Esophagus (tissue), 2 donors: ENCODE data around the gene KLHL24. TPM values are rescaled to one million over a fixed set of nuclear protein-coding genes. Genes with fewer than 3 reads are reported as not detected.
"Not testable (repeated sequence)": the region's sequence is repeated elsewhere in the genome, so short reads cannot be mapped to it uniquely, and the experiment has no call there.

Source experiments
- H3K27ac ChIP-seq, 2 donors: one replicate each; pipeline ENCODE4 v1.5.1; 2013; ENCODE audit warnings: low read depth in 2 of 2, mild to moderate bottlenecking in 2 of 2, inconsistent platforms in 1 of 2, low read length in 1 of 2, moderate library complexity in 1 of 2
- H3K27me3 ChIP-seq, 2 donors: one replicate each; pipeline ENCODE4 v1.6.1; 2013; ENCODE audit warnings: low read length in 2 of 2, control low read depth in 1 of 2, mild to moderate bottlenecking in 1 of 2; ENCODE audit not compliant: insufficient read depth in 2 of 2, control insufficient read depth in 1 of 2
- H3K36me3 ChIP-seq, 2 donors: one replicate each; pipeline ENCODE4 v1.6.1; 2013; ENCODE audit warnings: low read length in 1 of 2; ENCODE audit not compliant: control insufficient read depth in 2 of 2, insufficient read depth in 2 of 2
- H3K4me1 ChIP-seq, 2 donors: one replicate each; pipeline ENCODE4 v1.6.1; 2013; ENCODE audit warnings: low read length in 1 of 2; ENCODE audit not compliant: control insufficient read depth in 2 of 2, insufficient read depth in 2 of 2
- H3K4me3 ChIP-seq, 2 donors: one replicate each; pipeline ENCODE4 v1.5.1; 2013; ENCODE audit warnings: low read length in 2 of 2, mild to moderate bottlenecking in 2 of 2, low read depth in 1 of 2, moderate library complexity in 1 of 2
- H3K9me3 ChIP-seq, 2 donors: one replicate each; pipeline ENCODE4 v1.6.1; 2013; ENCODE audit warnings: mild to moderate bottlenecking in 2 of 2, low read depth in 1 of 2, low read length in 1 of 2, moderate library complexity in 1 of 2; ENCODE audit not compliant: control insufficient read depth in 2 of 2, insufficient read depth in 1 of 2
- WGBS, 2 donors: extraction: QIAGEN DNeasy Blood & Tissue Kit; methylation state at CpG; one replicate each; pipeline ENCODE4 v1.1.7; 2013; 5-methylcytosine and 5-hydroxymethylcytosine counted together
- polyA plus RNA-seq, 2 donors: library from polyadenylated mRNA; stranded (reverse); fragments of 200-250 nt; gene quantifications; one replicate each; pipeline ENCODE4 v1.2.3, GENCODE V29; 2013
- donor health status: healthy with polysubstance abuse.
- donor health status: Bipolar disorder and iron deficiency.

Gene KLHL24
- polyA plus RNA-seq, 2 donors = 4.3 to 5.1 TPM

DNA sequence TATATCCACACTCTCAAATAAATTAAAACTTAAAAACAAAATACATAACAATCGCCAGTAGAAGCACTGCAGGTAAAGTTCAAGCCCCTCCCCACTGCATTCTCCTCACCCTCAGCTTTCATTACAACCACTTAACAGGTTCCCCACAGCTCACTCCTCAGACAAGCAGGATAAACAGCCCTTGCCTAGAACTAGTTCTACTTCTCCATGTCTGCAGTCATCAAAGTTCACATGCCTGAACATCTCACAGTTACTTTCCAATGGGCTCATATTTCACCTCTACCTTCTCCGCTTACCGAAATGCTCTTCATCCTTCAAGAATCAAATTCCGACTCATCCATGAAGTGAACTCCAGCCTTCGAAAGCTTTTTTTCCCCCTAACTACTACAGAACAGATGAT, 66.3 kb downstream of the KLHL24 start:
- 91 to 93% methylated on average over 5 of the region's 5 CpGs for WGBS, 2 donors
- Histone ChIP-seq H3K4me1 (peaks cover 0 to 2% of the 10 kb centered on the region in 2 donors), H3K4me3 (no peak overlapping the region), H3K9me3 (no peaks in the 10 kb centered on the region), H3K36me3 (no peaks in the 10 kb centered on the region), H3K27ac (no peak overlapping the region), H3K27me3 (no peaks in the 10 kb centered on the region)

- H3K4me1 ChIP-seq, H3K27ac ChIP-seq, H3K27me3 ChIP-seq, H3K36me3 ChIP-seq, H3K9me3 ChIP-seq, H3K4me3 ChIP-seq: not testable (repeated sequence)
- WGBS, 2 donors = 91 to 93% methylated on average over 6 of the region's 6 CpGs
Observed at GRCh38 chr3:183703892-183704291, 68.5 kb downstream of the KLHL24 start.

- Histone ChIP-seq H3K4me3 (no peak overlapping the region), H3K27ac (no peak overlapping the region), H3K27me3 (no peaks in the 10 kb centered on the region), H3K36me3 (no peaks in the 10 kb centered on the region), H3K9me3 (no peaks in the 10 kb centered on the region), H3K4me1 (no peaks in the 10 kb centered on the region)
Observed at GRCh38 chr3:183710231-183710630, 74.8 kb downstream of the KLHL24 start.

DNA sequence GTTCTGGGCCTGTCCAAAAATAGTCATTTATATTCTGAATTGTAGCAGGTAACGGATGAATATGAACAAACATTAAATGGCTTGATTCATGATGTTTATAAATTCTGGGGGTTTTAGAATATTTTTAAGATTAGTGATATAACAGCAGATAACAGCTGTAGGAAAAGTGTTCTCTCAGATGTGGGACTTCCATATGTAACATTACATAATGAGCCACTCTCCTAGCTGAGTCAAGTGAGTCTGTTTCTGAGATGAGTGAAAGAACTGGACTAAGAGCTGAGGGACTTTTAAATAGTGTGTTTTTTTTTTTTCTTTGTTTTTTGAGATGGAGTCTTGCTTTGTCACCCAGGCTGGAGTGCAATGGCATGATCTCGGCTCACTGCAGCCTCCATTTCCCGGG, 76.1 kb downstream of the KLHL24 start:
- H3K27me3 ChIP-seq = no peaks in the 10 kb centered on the region
- 95 to 96% methylated on average over 3 of the region's 3 CpGs for WGBS, 2 donors
- H3K9me3 ChIP-seq = no peaks in the 10 kb centered on the region

DNA sequence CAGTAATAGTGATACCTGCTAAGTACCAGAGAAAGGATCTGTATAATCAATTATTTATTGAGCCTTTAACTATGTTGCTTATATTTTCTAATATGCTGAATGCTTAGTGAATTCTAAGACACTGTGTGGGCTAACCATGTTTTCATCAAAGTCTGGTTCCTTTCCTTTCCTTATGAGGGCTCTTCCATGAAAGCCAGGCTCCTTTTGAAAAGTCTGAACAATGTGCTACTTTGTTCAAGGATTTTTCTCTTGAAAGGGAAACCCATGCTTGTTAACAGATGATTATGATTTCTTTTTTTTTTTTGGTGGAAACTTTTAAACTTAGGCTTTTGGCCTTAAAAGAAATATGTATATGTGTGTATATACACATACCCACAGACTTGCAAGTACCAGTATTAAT, 79.2 kb downstream of the KLHL24 start:
- Histone ChIP-seq H3K27me3 (no peaks in the 10 kb centered on the region), H3K27ac (no peak overlapping the region), H3K36me3 (peaks cover 0 to 4% of the 10 kb centered on the region in 2 donors), H3K9me3 (no peaks in the 10 kb centered on the region), H3K4me3 (no peak overlapping the region), H3K4me1 (no peaks in the 10 kb centered on the region)

More for the DNA sequence above, 76.1 kb downstream of the KLHL24 start:
- H3K36me3 ChIP-seq = no peaks in the 10 kb centered on the region
- no peaks in the 10 kb centered on the region for H3K4me1 ChIP-seq
- no peak overlapping the region for H3K27ac ChIP-seq
- H3K4me3 ChIP-seq = no peak overlapping the region

GRCh38 chr3:183718012-183718411, 82.6 kb downstream of the KLHL24 start:
- 85 to 87% methylated on average over 3 of the region's 3 CpGs for WGBS, 2 donors
- no peaks in the 10 kb centered on the region for H3K9me3 ChIP-seq
- no peaks in the 10 kb centered on the region for H3K27me3 ChIP-seq
- H3K4me1 ChIP-seq = no peaks in the 10 kb centered on the region
- peaks cover 2 to 4% of the 10 kb centered on the region in 2 donors for H3K36me3 ChIP-seq
- H3K4me3 ChIP-seq = no peak overlapping the region
- H3K27ac ChIP-seq = no peak overlapping the region

DNA sequence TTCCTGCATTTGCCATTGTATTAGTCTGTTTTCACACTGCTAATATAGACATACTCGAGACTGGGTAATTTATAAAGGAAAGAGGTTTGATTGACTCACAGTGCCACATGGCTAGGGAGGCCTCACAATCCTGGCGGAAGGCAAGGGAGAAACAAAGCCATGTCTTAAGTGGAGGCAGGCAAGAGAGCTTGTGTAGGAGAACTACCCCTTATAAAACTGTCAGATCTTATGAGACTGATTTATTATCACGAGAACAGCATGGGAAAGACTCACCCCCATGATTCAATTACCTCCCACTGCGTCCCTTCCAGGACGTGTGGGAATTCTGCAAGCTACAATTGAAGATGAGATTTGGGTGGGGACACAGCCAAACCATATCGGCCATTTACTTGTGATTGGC, 90.0 kb downstream of the KLHL24 start:
- H3K27me3 ChIP-seq = no peaks in the 10 kb centered on the region
- peaks cover under 1 to 8% of the 10 kb centered on the region in 2 donors for H3K36me3 ChIP-seq
- H3K27ac ChIP-seq = no peak overlapping the region
- no peaks in the 10 kb centered on the region for H3K9me3 ChIP-seq
- no peaks in the 10 kb centered on the region for H3K4me1 ChIP-seq
- H3K4me3 ChIP-seq = no peak overlapping the region
- 64 to 88% methylated on average over 6 of the region's 6 CpGs for WGBS, 2 donors

DNA sequence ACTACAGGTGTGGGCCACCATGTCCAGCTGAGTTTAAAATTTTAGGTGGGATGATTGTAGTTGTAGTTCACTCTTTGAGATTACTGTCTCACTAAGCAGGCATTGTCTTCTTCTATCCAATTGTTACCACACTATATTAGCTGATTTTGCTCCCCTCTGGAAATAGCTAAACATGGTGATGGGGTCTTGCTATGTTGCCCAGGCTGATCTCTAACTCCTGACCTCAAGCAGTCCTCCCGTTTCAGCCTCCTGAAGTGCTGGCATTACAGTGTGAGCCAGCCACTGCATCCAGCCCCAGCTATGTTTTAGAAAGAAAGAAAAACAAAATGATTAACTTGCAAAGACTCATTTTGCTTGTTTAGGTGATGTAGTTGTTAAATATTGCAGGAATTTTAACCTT, 92.8 kb downstream of the KLHL24 start:
- Histone ChIP-seq H3K27me3 (no peaks in the 10 kb centered on the region), H3K4me3 (no peak overlapping the region), H3K4me1 (no peaks in the 10 kb centered on the region), H3K27ac (no peak overlapping the region), H3K36me3 (peaks cover 3 to 7% of the 10 kb centered on the region in 2 donors), H3K9me3 (no peaks in the 10 kb centered on the region)
- 95 to 100% methylated on average over 1 of the region's 1 CpG for WGBS, 2 donors

DNA sequence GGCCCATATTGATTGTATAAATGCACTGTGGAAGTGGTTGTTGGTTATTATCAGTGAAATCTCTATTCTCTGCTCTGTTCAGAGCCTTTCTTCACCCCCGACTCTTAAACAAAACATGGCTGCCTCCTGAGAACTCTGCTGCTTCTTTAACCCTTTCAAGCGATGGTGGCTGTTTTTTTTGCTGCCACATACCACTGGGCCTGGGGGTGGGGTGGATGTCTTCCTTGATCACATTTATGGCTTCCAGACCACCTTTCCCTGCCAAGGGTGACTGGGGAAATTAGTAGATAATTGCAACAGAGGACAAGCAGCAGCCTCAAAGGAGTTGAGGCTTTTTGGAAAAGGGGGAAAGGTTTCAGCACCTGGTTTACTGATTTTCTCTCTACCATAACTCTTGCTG, 94.9 kb downstream of the KLHL24 start:
- no peak overlapping the region for H3K27ac ChIP-seq
- no peaks in the 10 kb centered on the region for H3K4me1 ChIP-seq
- no peaks in the 10 kb centered on the region for H3K27me3 ChIP-seq
- H3K9me3 ChIP-seq = no peaks in the 10 kb centered on the region
- H3K36me3 ChIP-seq = peaks cover 3 to 15% of the 10 kb centered on the region in 2 donors
- 96 to 98% methylated on average over 2 of the region's 2 CpGs for WGBS, 2 donors
- H3K4me3 ChIP-seq = no peak overlapping the region

GRCh38 chr3:183731611-183732010, 96.2 kb downstream of the KLHL24 start:
- 90 to 96% methylated on average over 5 of the region's 5 CpGs for WGBS, 2 donors

More at GRCh38 chr3:183731611-183732010, 96.2 kb downstream of the KLHL24 start:
- H3K9me3 ChIP-seq = no peaks in the 10 kb centered on the region
- H3K4me1 ChIP-seq = no peaks in the 10 kb centered on the region
- H3K36me3 ChIP-seq = peaks cover 7 to 14% of the 10 kb centered on the region in 2 donors
- no peak overlapping the region for H3K4me3 ChIP-seq
- H3K27me3 ChIP-seq = no peaks in the 10 kb centered on the region
- H3K27ac ChIP-seq = no peak overlapping the region
